ENCODE results near the gene NDUFV2.
"Not testable (repeated sequence)": the region's sequence is repeated elsewhere in the genome, so short reads cannot be mapped to it uniquely, and the experiment has no call there.

NDUFV2 gene

DNA sequence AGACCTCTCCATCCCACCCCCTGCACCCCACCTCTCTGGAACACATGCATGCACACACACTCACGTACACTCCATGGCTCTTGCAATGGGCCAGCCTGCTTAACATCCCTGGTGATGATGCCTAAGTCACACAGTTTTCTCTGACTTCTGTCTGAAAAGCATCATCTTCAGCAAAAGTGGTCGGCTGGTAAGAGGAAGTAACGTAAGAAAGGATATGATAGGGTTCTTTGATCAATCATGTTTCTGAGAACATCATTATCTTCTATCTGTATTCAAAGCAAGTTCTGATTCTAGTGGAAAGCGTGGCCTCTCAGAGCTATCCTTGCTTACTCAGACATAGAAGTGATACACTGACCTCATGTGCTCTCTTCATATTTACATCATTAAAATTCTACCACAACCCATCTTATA is 11.4 kb upstream of the NDUFV2 start:
- no peak for FAIRE-seq

DNA sequence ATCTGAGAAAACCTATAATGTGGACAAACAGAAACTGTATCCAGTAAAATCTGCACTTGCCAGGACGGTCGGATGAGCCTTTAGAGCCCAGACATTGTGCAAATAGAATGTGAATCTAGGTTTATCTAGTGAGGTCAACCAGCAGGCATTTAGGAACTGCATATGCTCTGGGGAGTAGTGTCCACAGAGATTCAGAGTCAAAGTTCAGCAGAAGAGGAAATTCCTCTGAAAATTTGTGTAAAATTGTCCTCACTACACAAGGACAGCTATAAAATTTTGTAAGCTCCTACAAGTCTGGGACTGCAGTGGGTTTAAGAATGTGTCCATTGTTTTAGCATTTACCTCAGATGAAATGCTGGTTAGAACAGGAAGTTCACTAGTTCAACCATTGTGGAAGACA is 9.8 kb upstream of the NDUFV2 start:
- no peak for FAIRE-seq

DNA sequence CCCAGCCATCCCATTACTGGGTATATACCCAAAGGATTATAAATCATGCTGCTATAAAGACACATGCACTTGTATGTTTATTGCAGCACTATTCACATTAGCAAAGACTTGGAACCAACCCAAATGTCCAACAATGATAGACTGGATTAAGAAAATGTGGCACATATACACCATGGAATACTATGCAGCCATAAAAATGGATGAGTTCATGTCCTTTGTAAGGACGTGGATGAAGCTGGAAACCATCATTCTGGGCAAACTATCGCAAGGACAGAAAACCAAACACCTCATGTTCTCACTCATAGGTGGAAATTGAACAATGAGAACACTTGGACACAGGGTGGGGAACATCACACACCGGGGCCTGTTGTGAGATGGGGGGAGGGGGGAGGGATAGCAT is 9.4 kb upstream of the NDUFV2 start:
- FAIRE-seq: not testable (repeated sequence)

DNA sequence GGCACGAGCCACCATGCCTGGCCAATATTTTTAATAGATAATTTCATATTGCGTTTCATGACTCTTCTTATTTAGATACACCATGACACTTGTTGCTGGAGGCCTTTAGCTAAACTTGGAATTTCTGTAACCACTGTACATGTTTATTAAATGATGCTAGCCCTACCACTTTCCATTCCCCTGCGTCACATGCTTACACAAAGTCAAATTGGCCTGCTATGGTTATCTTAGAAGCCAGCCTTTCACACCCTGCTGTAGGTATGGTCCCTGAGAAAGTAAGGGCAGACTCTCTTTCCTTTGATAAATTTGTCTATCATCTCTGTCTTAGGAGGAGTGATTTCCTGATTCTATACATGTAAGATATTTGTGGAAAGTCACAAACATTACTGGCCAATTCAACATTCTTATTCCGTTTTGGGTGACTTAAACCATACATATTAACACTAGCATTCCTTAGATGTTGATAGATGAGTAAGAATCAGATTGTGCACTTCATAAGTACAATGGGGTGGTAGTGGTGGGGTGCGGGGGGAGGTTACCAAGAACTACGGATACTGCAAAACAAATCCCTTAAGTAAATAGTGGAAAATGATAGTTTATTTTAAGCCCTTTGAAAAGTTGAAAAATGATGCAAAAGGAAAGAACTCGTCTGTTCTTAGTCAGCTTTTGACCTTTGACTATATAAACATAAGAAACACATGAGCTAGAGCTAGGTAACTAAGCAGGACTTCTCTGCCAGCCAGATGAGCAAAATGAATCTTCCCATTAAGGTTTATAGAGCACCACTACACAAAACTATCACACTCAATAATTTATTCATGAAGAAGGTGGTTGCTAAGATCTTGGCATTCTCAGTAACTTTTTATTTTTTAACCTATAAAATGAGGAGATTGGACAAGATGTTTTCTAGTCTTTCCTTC is 7.9 kb upstream of the NDUFV2 start:
- FAIRE-seq: no peak

DNA sequence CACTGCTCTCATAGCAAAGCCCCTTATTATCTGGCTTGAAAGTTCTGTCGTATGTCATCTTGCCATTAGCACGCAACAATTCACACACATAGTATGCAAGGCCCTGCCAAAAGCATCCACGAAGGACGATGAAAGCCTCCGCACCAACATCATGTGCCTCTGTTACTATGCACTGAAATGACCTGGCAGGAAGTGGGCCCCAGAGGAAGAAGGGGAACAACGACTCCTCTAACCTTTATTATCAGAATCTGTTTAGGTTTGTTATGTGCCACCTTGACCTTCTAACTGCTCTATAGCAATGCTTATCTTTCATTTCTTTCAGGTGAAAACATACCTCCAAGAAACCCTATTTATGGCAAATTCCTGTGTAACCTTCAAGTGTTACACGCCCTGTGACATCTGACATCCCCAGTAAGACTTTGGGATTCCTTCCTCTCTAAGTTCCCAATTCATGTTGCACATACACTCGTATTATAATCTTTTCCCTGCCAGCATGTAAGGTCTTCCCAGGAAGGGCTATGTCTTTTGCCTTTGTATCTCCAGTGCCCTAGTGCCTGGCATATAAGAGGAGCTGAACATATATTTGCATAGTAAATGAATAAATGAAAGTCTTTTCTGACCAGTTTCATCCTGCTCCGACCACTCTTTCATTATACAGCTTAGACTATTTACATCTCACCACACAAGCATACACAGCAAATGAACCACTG is 7.0 kb upstream of the NDUFV2 start:
- FAIRE-seq: no peak

DNA sequence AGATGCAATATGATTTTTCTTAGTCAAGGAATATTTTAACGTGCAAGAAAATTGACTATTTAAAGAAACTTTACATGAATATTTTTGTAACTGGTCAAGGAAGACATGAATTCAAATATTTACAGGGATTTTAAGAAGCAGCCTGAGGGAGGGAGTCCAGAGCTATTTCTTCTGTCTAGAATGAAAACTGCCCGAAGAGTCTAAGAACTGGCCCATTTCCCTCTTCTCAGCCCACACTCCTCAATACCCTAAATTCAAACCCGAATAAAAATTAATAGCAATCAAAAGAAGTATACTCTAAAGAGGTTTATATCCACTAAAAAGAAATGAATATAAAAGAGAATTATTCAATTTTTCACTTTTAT is 6.5 kb upstream of the NDUFV2 start:
- FAIRE-seq: no peak

DNA sequence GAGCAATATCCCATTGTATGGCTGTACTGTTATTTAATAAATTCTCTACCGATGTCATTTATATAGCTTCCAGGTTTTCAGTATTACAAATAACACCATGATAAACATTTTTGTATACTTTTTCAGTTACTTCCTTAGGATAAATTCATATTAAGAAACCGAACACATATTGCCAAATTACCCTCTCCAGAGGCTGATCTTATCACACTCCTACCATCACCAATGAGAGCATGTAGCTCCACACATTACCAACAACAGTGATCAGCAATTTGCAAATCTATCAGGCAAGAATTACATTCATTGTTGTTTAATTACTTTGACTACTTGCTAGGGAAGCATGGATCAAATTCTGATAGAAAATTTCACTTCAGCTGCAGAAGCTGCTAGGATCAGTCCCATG is 5.8 kb upstream of the NDUFV2 start:
- no peak for FAIRE-seq

DNA sequence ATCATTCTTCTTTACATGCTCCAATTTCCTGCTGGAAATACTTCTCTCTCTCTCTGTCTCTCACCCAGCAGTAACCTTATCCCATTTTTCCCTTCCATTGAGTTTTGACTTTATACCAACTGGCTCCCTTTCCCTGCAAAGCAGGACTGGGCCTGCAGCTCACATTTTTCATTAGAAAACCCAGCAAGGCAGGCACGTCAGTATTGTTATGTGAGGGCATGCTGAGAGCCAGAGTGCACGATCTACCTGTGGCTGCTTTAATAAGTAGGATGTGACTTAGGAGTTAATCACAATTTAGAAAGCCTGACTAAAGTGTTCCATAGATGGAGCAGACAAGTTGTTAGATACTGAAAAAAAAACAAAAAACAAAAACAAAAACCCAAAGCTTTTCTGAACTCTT is 5.2 kb upstream of the NDUFV2 start:
- FAIRE-seq: no peak

DNA sequence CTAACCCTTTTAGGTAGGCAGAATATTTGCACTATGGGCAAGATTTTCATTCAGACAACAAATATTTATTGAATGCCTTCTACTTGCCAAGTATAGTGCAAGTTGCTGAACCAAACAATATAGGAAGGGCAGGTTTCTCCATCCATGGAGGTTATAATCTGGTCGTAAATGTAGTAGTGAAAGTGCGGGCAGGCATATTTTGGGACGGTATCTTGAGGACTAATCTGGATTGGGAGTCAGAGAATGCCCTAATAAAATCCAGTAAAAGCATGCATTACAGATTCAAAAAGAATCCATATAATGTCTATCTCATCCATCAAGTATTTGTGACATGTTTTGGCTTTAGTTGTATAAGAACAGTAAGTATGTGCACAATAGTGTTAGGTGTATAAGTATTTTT is 1.7 kb upstream of the NDUFV2 start:
- FAIRE-seq: no peak

DNA sequence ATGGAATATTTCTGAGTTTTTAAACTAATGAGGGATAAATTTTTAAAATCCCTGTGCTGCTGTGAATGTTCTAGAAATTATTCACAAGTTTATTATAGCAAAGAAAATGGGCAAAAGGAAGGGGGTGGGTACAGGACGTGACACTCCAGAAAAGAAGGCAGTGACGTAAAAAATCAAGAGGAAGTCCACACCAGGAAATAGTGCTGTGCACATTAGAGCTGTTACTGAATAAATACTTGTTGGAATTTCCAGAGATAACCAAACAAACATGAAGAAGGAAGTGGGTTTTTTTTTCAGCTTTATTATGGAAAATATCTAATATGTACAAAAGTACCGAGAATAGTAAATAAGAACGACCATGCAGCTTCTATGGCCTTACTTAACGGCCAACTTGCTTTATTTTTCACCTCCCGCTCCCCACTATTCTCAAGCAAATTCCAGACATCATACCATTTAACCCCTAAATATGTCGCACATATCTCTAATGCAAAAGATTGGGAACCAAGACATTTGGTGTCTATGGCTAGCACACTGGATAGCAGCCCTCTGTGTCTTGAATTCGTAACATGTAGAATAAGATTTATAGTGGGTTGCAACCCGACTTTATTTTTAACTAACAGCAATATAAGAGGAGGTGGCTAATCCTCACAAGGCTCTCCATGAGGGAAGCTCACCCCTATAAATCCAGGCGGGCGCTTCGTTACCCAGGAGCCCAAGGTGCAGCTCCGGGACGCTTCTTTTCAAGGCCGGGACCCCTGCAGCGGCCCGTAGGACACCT is 580 bp upstream of the NDUFV2 start:
- FAIRE-seq: no peak

DNA sequence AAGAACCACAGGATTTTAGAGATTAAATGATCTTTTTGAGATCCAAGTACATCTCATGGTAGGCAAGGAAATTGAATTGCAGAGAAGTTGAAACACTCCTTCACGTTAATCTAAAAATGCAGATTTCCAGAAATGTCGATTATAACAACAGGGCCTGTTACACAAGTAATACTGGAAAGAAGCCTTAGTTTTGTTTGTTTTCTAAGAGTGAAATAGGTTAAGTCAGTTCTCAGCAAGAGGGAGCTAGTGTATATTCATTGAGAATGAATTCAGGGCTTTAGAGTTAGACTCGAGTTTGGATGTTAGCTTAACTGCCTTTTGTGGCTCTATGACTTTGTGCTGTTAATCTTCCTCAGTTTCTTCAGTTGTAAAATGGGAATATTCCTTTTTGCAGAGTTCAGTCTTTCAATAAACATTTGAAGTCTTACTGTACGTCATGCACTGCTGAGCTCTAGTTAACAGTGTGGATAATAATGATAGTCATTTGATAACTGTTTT is 926 bp downstream of the NDUFV2 start:
- FAIRE-seq: peak; percentile 25

DNA sequence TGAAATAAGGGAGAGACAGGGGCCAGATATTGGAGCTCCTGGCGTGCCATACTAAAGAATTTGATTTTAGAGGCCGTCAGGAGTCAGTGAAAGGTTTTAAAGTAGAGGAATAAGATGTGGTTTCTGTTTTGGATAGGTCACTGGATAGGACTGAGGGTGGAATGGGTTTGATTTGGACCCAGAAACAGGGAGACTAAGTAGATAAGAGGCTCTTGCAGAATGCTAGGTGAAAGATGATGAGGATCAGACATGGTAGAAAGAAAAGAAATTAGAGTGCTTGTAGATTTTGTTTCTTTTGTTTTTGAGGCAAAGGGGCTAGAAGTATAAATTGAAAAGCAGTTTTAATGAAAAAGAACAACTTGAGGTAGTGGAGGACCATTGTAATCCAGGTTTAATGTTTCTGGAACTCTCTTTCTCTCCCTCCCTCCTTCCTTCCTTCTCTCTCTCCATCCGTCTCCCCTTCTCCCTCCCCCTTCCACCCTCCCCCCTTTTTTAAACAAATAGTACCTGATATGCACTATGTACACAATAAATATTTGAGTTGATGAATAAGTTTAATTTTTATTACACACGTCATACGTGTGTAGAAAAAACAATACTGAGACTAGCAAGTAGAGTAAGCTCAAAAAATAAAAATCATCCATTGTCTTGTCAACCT is 1.9 kb downstream of the NDUFV2 start:
- FAIRE-seq: no peak

DNA sequence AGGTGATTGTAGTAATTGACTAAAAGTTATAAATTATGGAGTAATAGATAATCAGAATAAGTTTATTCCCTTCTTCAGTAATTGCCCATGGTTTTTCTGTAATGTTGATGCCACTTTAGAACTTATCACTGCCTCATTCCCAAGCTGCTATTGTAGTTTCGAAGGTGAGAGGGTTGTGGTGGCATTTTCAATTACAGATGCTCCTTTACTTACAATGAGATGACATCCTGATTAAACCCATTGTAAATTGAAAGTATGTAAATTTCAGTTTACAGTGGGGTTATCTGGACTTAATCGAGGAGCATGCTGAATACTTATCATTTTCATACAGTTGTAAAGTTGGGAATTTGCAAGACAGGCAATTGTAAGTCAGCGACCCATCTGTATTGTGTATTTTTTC is 2.9 kb downstream of the NDUFV2 start:
- FAIRE-seq: no peak

DNA sequence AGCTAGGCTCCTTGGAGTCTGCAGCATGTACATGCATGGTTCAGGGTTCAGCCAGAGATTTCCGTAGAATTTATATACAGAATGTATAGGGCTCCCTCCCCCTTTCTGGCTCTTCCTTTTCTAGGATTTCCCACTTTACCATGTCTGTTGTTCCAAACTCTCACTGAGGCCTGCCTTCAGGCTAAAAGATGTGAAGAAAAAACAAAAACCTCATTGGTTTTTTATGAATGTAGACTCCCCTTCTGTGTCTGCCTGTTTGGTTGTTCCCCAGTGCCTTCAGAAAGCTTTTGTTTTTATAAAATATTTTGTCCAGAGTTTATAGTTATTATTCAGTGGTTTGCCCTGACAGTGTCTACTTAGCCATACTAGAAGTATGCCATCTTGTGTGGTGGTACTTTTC is 3.6 kb downstream of the NDUFV2 start:
- FAIRE-seq: no peak

DNA sequence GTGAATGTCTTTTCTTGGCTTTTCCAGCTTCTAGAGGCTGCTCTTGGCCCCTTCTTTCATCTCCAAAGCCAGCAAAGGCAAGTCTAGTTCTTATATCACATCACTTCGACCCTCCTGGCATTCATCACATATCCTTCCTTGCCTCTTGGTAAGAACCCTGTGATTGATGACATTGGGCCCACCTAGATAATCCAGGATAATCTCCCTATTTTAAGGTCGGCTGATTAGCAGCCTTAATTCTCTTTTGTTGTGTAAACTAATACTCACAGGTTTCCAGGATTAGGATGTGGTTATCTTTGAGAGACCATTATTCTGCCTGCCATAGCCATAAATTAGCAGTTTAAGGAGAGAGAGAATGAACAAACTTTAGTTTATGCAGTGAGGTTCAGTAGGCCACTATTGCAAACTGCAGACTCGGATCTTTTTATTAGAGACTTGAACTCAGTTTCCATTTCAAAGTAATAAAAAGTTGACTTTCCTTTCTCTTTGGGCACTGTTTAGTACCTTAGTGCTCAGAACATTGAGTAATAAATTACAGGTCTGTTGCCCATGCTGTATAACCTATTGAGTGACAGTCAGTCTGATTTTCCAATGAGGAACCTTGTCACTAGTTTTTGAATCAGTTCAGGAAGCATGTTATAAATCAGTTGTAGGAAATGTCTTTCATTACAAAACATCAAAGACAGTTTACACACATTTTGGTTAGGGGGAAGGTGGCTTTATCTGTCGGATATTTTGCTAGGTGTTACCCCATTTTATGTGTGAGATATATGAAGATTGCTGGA is 4.5 kb downstream of the NDUFV2 start:
- no peak for FAIRE-seq

DNA sequence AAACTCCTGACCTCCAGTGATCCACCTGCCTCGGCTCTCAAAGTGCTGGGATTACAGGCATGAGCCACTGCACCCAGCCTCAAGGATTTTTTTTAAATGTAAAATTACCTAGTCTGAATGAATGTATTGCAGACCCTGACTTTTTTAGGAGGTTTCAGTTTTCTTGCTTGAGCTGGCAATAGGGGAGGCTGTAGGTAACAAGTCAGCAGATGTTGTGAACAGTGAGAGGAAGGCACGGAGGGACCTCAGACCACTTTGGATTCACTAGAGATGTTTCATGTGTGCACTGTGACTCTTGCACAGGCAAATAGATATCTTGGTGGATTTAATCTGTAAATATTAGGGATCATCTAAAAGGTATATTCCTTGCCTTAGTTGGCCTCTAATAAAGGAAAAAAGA is 6.4 kb downstream of the NDUFV2 start:
- no peak for FAIRE-seq

DNA sequence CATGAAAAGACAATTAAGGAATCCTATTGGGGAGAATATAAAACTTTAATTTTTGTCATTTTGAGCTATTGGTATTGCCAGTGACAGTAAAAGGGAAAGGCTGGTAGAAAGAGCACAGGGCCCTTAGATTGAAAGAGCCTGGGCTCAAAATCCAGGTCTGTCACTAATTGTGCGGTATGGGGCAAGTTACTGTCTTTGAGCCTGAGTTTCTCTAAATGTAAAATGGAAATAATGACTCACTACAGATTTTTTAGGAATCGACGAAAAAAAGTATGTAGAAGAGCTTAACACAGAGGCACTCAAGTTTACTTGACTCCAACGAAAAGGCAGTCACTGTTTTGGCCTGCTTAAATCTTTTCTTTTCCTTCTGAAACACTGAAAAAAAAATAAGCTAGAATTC is 7.0 kb downstream of the NDUFV2 start:
- FAIRE-seq: no peak

DNA sequence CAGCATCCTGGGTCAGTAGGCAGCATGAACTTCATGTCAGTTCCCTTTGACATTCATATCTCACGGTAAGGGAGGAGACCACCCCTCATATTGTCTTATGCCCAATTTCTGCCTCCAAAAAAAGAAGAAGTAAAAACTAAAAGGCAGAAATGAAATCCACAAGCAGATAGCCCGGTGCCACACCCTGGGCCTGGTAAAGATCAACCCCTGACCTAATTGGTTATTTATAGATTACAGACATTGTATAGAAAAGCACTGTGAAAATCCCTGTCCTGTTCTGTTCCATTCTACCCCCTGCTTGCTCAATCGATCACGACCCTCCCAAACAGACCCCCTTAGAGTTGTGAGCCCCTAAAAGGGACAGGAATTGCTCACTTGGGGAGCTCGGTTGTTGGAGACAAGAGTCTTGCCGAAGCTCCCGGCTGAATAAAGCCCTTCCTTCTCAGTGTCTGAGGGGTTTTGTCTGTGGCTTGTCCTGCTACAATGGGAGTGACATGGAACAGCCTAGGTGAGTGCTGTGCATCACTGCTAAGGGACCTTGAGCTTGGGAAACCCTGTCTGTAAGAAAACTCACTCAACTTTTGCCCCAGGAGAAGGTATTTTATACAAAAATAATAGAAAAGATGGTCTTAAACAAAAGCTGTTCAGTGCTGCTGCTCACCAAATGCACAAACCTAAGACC is 11.1 kb downstream of the NDUFV2 start:
- no peak for FAIRE-seq

DNA sequence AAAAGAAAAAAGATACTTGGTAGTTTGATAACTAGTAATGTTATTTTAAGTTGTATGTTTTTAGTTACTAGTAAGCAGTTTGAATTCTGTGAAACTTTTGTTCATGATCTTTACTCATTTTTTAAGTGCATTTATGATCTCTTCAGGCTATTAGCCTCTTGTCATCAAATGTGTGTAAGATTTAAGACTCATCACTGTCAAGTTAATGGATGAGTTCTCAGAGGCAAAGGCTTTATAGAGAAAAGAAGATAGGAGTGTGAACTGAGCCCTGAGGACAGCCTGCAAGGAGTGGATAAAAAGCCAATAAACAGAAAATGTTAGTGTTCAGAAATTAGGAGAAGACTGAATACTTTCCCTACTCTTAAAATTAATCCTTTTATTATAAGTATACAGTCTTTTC is 13.5 kb downstream of the NDUFV2 start:
- peak; percentile 39 for FAIRE-seq

DNA sequence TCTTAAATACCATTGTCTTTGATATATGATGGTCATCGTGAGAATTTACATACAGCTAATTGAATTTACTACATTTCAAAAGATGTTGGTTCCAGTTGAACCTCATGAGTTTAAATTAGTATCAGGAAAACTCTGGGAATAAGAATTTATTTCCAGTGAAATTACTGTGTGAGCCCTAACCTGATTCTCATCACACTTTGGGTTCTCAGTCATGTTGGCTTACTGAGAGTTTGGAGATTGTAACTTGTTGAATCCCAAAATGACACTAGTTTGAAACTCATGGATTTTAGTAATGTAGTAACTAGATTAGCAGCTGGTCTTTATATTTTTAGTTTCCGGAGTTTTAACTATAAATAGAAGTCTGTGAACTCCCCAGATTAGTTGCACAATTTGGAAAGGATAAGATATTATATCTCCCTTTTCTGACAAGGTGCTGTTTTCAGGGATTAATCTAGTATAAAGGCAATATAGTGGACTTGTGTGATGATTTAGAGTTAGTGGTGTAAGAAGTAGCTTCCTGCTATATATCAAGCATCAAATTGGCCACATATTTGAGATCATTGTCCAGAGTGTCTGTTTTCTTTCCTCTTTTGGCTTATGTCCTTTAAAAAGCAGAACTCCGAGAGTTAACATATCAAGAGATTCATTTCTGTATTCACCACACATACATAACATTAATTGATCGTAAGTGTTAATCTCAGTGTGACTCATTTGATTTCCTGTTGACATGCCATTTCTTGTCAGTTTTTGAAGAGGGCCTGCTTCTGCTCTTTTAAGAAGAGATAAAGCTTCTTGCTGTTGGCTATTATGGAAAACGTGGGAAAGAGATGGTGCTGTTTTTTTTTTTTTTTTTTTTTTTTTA is 15.7 kb downstream of the NDUFV2 start:
- FAIRE-seq: no peak
